ENCODE data around the gene EHD1. TPM values are rescaled to one million over a fixed set of nuclear protein-coding genes. Genes with fewer than 3 reads are reported as not detected.

Gene EHD1
- total and polyA plus RNA-seq, 2 of the 4 experiments (the other 2 are of a cell fraction), result 107 to 209 TPM

DNA sequence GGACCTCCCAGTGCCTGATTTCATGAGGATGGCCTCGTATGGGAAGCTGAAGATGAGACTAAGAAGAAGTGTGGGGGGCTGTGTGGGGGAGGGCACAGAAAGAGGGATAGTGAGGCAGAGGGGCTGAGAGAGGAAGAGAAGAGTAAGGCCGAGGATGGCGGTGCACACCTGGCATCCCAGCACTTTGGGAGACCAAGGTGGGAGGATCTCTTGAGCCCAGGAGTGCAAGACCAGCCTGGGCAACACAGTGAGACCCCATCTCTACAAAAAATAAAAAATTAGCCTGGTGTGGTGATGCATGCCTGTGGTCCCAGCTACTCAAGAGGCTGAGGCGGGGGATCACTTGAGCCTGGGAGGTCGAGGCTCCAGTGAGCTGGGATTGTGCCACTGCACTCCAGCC, 13.5 kb upstream of the EHD1 start:
- Histone ChIP-seq H3K9ac (ENCODE audit: low read depth, low read length) (no peak overlapping the region), H3K23ac (ENCODE audit: low read depth, low read length) (no peak overlapping the region), H3K4me2 (ENCODE audit: low read depth, low read length) (no peak overlapping the region), H3K9me3 (ENCODE audit: control insufficient read depth, insufficient read depth, low read length) (no peaks in the 10 kb centered on the region), H4K8ac (ENCODE audit: low read depth in 2 of 2, low read length in 2 of 2) (no peak overlapping the region), H3K18ac (ENCODE audit: low read depth, low read length) (no peak overlapping the region), H2BK120ac (ENCODE audit: low read depth, low read length) (no peak overlapping the region), H3K27ac (ENCODE audit: insufficient read depth, low read length) (no peak overlapping the region), H3K4me3 (ENCODE audit: insufficient read depth, low read depth, low read length) (no peak overlapping the region), H3K14ac (replicated peaks; ENCODE audit: low read depth, low read length) (no peak overlapping the region), H2AK5ac (ENCODE audit: low read depth, low read length) (0 out of 2 replicates have a peak overlapping the region, but pooled peaks have one; percentile 10), H2AK9ac (replicated peaks; ENCODE audit: low read depth, low read length, poor library complexity) (peak overlapping the region; percentile 40), H3K56ac (ENCODE audit: extremely low read depth, insufficient read depth, low read length) (no peak overlapping the region), H2BK20ac (ENCODE audit: low read depth, low read length) (no peak overlapping the region), H3K4me1 (ENCODE audit: control insufficient read depth, insufficient read depth, low read length) (peaks cover 5% of the 10 kb centered on the region; the same call in 1 of the 2 replicates), H3K27me3 (ENCODE audit: control insufficient read depth, insufficient read depth, low read length) (no peaks in the 10 kb centered on the region), H3K36me3 (ENCODE audit: control insufficient read depth, insufficient read depth, low read length) (peaks cover 9% of the 10 kb centered on the region; the same call in 1 of the 2 replicates), H4K91ac (ENCODE audit: insufficient read depth, low read depth, low read length) (no peak overlapping the region), H3K4ac (ENCODE audit: low read depth, low read length) (no peak overlapping the region), H3K79me1 (ENCODE audit: low read depth in 1 of 2, low read length in 2 of 2) (peaks cover 0 to 3% of the 10 kb centered on the region in 2 experiments; a peak in 1 of 4 replicates), H2BK15ac (ENCODE audit: low read depth, low read length) (no peak overlapping the region), H2AFZ (replicated peaks; ENCODE audit: low read length, poor library complexity) (no peak overlapping the region), H2BK5ac (ENCODE audit: low read depth, low read length, poor library complexity, severe bottlenecking) (no peak overlapping the region), H4K5ac (ENCODE audit: low read depth, low read length) (no peak overlapping the region), H4K20me1 (ENCODE audit: insufficient read depth, low read length) (peaks cover 4% of the 10 kb centered on the region; the same call in 1 of the 2 replicates), H3K9me1 (ENCODE audit: insufficient read depth, low read length) (0 out of 2 replicates have a peak, but pooled peaks cover 3% of the 10 kb centered on the region)
- WGBS, 2 experiments (ENCODE audit: extremely low coverage in 2 of 2, insufficient read length in 1 of 2), result 50% methylated on average over 1 of the region's 5 CpGs; no CpG with 5 or more reads in 1 of the 2 experiments
- intact Hi-C loops (cut with micrococcal nuclease), result no loop called here
- CTCF ChIA-PET, result interaction anchor here (0.6 kb wide), 1 partner anchor 37 kb away, joined by 3 read pairs; no protein-coding TSS in a partner anchor
- DNase-seq (no peak), ATAC-seq (ENCODE audit: low read depth) (no peak)
- in situ Hi-C loops (cut with MboI; ENCODE audit: low sequenced_read_pairs), result loop anchor here (5.0 kb wide), 1 partner anchor 45 kb away; no protein-coding TSS in a partner anchor
- dilution Hi-C loops (cut with HindIII; ENCODE audit: low sequenced_read_pairs, unreplicated experiment), result no loop called here
- no TSS peak for BruUV-seq (replicated peaks)
- TF ChIP-seq RAD21 (IDR thresholded peaks at IDR 0.05; ENCODE audit: low read length), result no peak
- no peak for TF ChIP-seq CHD1 (IDR thresholded peaks at IDR 0.05; ENCODE audit: low read depth, low read length)
- no peak for TF ChIP-seq RFX5 (IDR thresholded peaks at IDR 0.05; ENCODE audit: low read depth, low read length)
- TF ChIP-seq BHLHE40 (IDR thresholded peaks at IDR 0.05; ENCODE audit: low read depth, low read length), result no peak
- no peak for TF ChIP-seq MAFK (IDR thresholded peaks at IDR 0.05; ENCODE audit: low read depth, low read length)
- no peak for TF ChIP-seq RCOR1 (IDR thresholded peaks at IDR 0.05; ENCODE audit: insufficient replicate concordance, low read length)
- TF ChIP-seq MXI1 (IDR thresholded peaks at IDR 0.05; ENCODE audit: borderline replicate concordance, low read depth, low read length), result no peak
- no peak for TF ChIP-seq CEBPB (IDR thresholded peaks at IDR 0.05; ENCODE audit: low read depth, low read length)
- no peak for TF ChIP-seq SMC3 (IDR thresholded peaks at IDR 0.05; ENCODE audit: low read depth, low read length)
- no peak for TF ChIP-seq CTCF (conservative IDR thresholded peaks at IDR 0.05; ENCODE audit: low read depth, low read length)
- TF ChIP-seq MAZ (IDR thresholded peaks at IDR 0.05; ENCODE audit: borderline replicate concordance, low read depth, low read length), result no peak
- TF ChIP-seq USF2 (IDR thresholded peaks at IDR 0.05; ENCODE audit: low read depth, low read length), result no peak
- no peak for TF ChIP-seq NFE2L2 (IDR thresholded peaks at IDR 0.05; ENCODE audit: low read depth, low read length)
- TF ChIP-seq POLR2A (IDR thresholded peaks at IDR 0.05; ENCODE audit: low read depth, low read length), result no peak
- TF ChIP-seq, protein P1, sequence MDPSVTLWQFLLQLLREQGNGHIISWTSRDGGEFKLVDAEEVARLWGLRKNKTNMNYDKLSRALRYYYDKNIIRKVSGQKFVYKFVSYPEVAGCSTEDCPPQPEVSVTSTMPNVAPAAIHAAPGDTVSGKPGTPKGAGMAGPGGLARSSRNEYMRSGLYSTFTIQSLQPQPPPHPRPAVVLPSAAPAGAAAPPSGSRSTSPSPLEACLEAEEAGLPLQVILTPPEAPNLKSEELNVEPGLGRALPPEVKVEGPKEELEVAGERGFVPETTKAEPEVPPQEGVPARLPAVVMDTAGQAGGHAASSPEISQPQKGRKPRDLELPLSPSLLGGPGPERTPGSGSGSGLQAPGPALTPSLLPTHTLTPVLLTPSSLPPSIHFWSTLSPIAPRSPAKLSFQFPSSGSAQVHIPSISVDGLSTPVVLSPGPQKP (IDR thresholded peaks at IDR 0.05; ENCODE audit: borderline replicate concordance, low read depth, low read length), result no peak
- POLR2A ChIA-PET (ENCODE audit: unreplicated experiment), result no interaction called here

Data from IMR-90 (cell line).